Measurements from ENCODE around the gene CELF4. TPM values are rescaled to one million over a fixed set of nuclear protein-coding genes. Genes with fewer than 3 reads are reported as not detected.

Gene CELF4
- total and polyA plus RNA-seq, 10 of the 15 experiments (the other 5 are each of a cell fraction or from before 2014, with no cell fraction given), result 0.03 to 0.32 TPM; not detected in 8

GRCh38 chr18:37467002-37467662, 98.5 kb downstream of the CELF4 start:
- ChIA-PET CTCF (interaction anchor here (1.0 kb wide), 1 partner anchor 8 kb away, joined by 3 read pairs; no protein-coding TSS in a partner anchor), SMC1A (ENCODE audit: uncharacterized antibody, unreplicated experiment) (no interaction called here), RAD21 (ENCODE audit: unreplicated experiment) (no interaction called here), POLR2A (no interaction called here)
- no peak for ATAC-seq
- Histone ChIP-seq H3K27me3 (replicated peaks in 1 of 2; ENCODE audit: control insufficient read depth in 2 of 2, insufficient read depth in 2 of 2, low read length in 1 of 2) (no peaks in the 10 kb centered on the region; a peak in 2 of 4 replicates), H2AFZ (ENCODE audit: control insufficient read depth, low read depth, low read length) (no peak overlapping the region), H4K20me1 (ENCODE audit: control insufficient read depth, insufficient read depth) (no peaks in the 10 kb centered on the region), H3K27ac (ENCODE audit: control insufficient read depth, insufficient read depth) (no peak overlapping the region), H3K4me2 (ENCODE audit: control insufficient read depth, insufficient read depth) (no peak overlapping the region), H3K36me3 (ENCODE audit: control insufficient read depth in 2 of 2, insufficient read depth in 2 of 2, low read length in 1 of 2) (no peaks in the 10 kb centered on the region), H3K79me2 (ENCODE audit: control insufficient read depth, insufficient read depth, low read length) (no peaks in the 10 kb centered on the region), H3K9ac (ENCODE audit: control insufficient read depth, insufficient read depth, low read length) (no peak overlapping the region), H3K9me3 (replicated peaks; ENCODE audit: control insufficient read depth, insufficient read depth, low read length) (no peaks in the 10 kb centered on the region), H3K4me1 (ENCODE audit: control insufficient read depth, insufficient read depth, low read length) (no peaks in the 10 kb centered on the region), H3K4me3 (no peak overlapping the region)
- WGBS (ENCODE audit: insufficient coverage, insufficient replicate concordance, low lambda C conversion rate, missing lambda C conversion rate), result 22% methylated on average over 8 of the region's 8 CpGs
- no peak for TF ChIP-seq RFX5 (IDR thresholded peaks at IDR 0.05; ENCODE audit: low read depth, low read length)
- in situ Hi-C loops (cut with MboI), result no loop called here
- DNase-seq (ENCODE audit: low read depth, low spot score), result no peak
- no peak for FAIRE-seq
- BruUV-seq (replicated peaks), result no TSS peak
- intact Hi-C loops (cut with micrococcal nuclease; ENCODE audit: unreplicated experiment), result no loop called here

- in situ Hi-C loops (cut with MboI) (no loop called here), intact Hi-C loops (cut with micrococcal nuclease; ENCODE audit: unreplicated experiment) (no loop called here)
- CTCF ChIA-PET, result no interaction called here
- no peaks in the 10 kb centered on the region for H3K36me3 ChIP-seq (ENCODE audit: control insufficient read depth in 2 of 2, insufficient read depth in 2 of 2, low read length in 1 of 2)
- H2AFZ ChIP-seq (ENCODE audit: control insufficient read depth, low read depth, low read length), result no peak overlapping the region
- no TSS peak for BruUV-seq (replicated peaks)
- no peak for TF ChIP-seq PKNOX1 (IDR thresholded peaks at IDR 0.05)
- no peak for TF ChIP-seq TCF12 (IDR thresholded peaks at IDR 0.05; ENCODE audit: low read depth, low read length)
- TF ChIP-seq IRF4 (IDR thresholded peaks at IDR 0.05; ENCODE audit: low read depth, low read length), result no peak
- TF ChIP-seq POU2F2 (IDR thresholded peaks at IDR 0.05; ENCODE audit: borderline replicate concordance, low read depth, low read length), result no peak
- no peak for TF ChIP-seq RELA (IDR thresholded peaks at IDR 0.05; ENCODE audit: borderline replicate concordance, partially characterized antibody)
- TF ChIP-seq TBL1XR1 (IDR thresholded peaks at IDR 0.05; ENCODE audit: low read depth, low read length), result no peak
- TF ChIP-seq WRNIP1 (IDR thresholded peaks at IDR 0.05; ENCODE audit: borderline replicate concordance, low read depth, low read length), result no peak
- TF ChIP-seq E2F4 (IDR thresholded peaks at IDR 0.05; ENCODE audit: low read depth, low read length), result no peak
- no peak for TF ChIP-seq SP1 (IDR thresholded peaks at IDR 0.05; ENCODE audit: low read depth, low read length)
- no peak for TF ChIP-seq ZNF687 (IDR thresholded peaks at IDR 0.05)
- H3K4me2 ChIP-seq (ENCODE audit: control insufficient read depth, insufficient read depth), result no peak overlapping the region
- H3K4me1 ChIP-seq (ENCODE audit: control insufficient read depth, insufficient read depth, low read length), result no peaks in the 10 kb centered on the region
- SMC1A ChIA-PET (ENCODE audit: uncharacterized antibody, unreplicated experiment), result no interaction called here
- WGBS (ENCODE audit: insufficient coverage, insufficient replicate concordance, low lambda C conversion rate, missing lambda C conversion rate), result 17% methylated on average over 8 of the region's 8 CpGs
- H3K27me3 ChIP-seq (replicated peaks in 1 of 2; ENCODE audit: control insufficient read depth in 2 of 2, insufficient read depth in 2 of 2, low read length in 1 of 2), result peaks cover 0 to 2% of the 10 kb centered on the region in 2 experiments; a peak in 2 of 4 replicates
- no peaks in the 10 kb centered on the region for H4K20me1 ChIP-seq (ENCODE audit: control insufficient read depth, insufficient read depth)
- no peak overlapping the region for H3K9ac ChIP-seq (ENCODE audit: control insufficient read depth, insufficient read depth, low read length)
- no peak overlapping the region for H3K27ac ChIP-seq (ENCODE audit: control insufficient read depth, insufficient read depth)
- FAIRE-seq, result no peak
- no peaks in the 10 kb centered on the region for H3K79me2 ChIP-seq (ENCODE audit: control insufficient read depth, insufficient read depth, low read length)
- ATAC-seq, result no peak
- POLR2A ChIA-PET, result no interaction called here
- H3K9me3 ChIP-seq (replicated peaks; ENCODE audit: control insufficient read depth, insufficient read depth, low read length), result no peaks in the 10 kb centered on the region
- RAD21 ChIA-PET (ENCODE audit: unreplicated experiment), result no interaction called here
- H3K4me3 ChIP-seq, result no peak overlapping the region
- DNase-seq (ENCODE audit: low read depth, low spot score), result no peak
Observed at GRCh38 chr18:37465958-37466357, 99.6 kb downstream of the CELF4 start.

Data from GM12878 (cell line).